OCI-LY7 (cell line): Measurements from ENCODE around the gene ATP2B3. TPM values are rescaled to one million over a fixed set of nuclear protein-coding genes. Genes with fewer than 3 reads are reported as not detected.

Experiments
- BruUV-seq: library from RNA; stranded (reverse); fragments of 400-500 nt; replicated peaks from 2 replicates; lab custom pipeline; 2021; lab: Mats Ljungman, UMichigan
- CTCF ChIA-PET: fragments of 300-600 bp; sonication (Branson Sonifier 250); formaldehyde crosslinking; loops from one replicate; lab custom pipeline; 2022; ENCODE audit warnings: antibody characterized with exemption; ENCODE audit not compliant: unreplicated experiment; lab: Charles Lee
- POLR2A ChIA-PET: fragments of 300-600 bp; sonication (Branson Sonifier 250); formaldehyde crosslinking; loops from one replicate; lab custom pipeline; 2022; ENCODE audit warnings: antibody characterized with exemption; lab: Charles Lee
- DNase-seq: peaks from one replicate; pipeline ENCODE4 v3.0.0-alpha.2; 2015; ENCODE audit warnings: low spot score
- H2AFZ ChIP-seq: fragments of 200-600 bp; sonication (generic), shearing (Covaris generic); 2 replicates; pipeline ENCODE4 v1.6.1; 2014; ENCODE audit warnings: mild to moderate bottlenecking, antibody characterized with exemption, low read length, moderate library complexity
- H3K27ac ChIP-seq: fragments of 200-600 bp; sonication (generic); 2 replicates; pipeline ENCODE4 v1.5.1; 2014; ENCODE audit warnings: mixed run types, low read depth, mild to moderate bottlenecking, moderate library complexity, low read length, inconsistent platforms; ENCODE audit not compliant: poor library complexity, severe bottlenecking
- H3K36me3 ChIP-seq: fragments of 200-600 bp; sonication (generic); 2 replicates; pipeline ENCODE4 v1.6.1; 2014; ENCODE audit warnings: mild to moderate bottlenecking, antibody characterized with exemption, low read length, moderate library complexity, mixed read lengths; ENCODE audit not compliant: insufficient read depth
- H3K4me1 ChIP-seq: fragments of 200-600 bp; sonication (generic); 2 replicates; pipeline ENCODE4 v1.5.1; 2014; ENCODE audit warnings: mild to moderate bottlenecking, low read length; ENCODE audit not compliant: insufficient read depth, poor library complexity, severe bottlenecking
- H3K4me2 ChIP-seq: fragments of 200-600 bp; sonication (generic); 2 replicates; pipeline ENCODE4 v1.6.1; 2014; ENCODE audit warnings: mild to moderate bottlenecking, low read length
- H3K4me3 ChIP-seq: fragments of 200-600 bp; sonication (generic); 2 replicates; pipeline ENCODE4 v1.5.1; 2014; ENCODE audit warnings: mild to moderate bottlenecking, low read depth, low read length; ENCODE audit not compliant: poor library complexity, severe bottlenecking
- H3K79me2 ChIP-seq: fragments of 200-600 bp; sonication (generic); 2 replicates; pipeline ENCODE4 v1.6.1; 2016; ENCODE audit warnings: low read depth, mild to moderate bottlenecking, low read length, moderate library complexity, mixed read lengths; ENCODE audit not compliant: insufficient read depth
- H3K9me2 ChIP-seq: fragments of 200-600 bp; sonication (generic); 2 replicates; pipeline ENCODE4 v1.6.1; 2016; ENCODE audit warnings: mild to moderate bottlenecking, low read length, mixed read lengths; ENCODE audit not compliant: insufficient read depth
- H3K9me3 ChIP-seq: fragments of 200-600 bp; sonication (generic); 2 replicates; pipeline ENCODE4 v1.6.1; 2014; ENCODE audit warnings: mild to moderate bottlenecking, mixed run types, low read length, mixed read lengths
- H4K20me1 ChIP-seq: fragments of 200-600 bp; sonication (generic); 2 replicates; pipeline ENCODE4 v1.6.1; 2014; ENCODE audit warnings: mild to moderate bottlenecking, antibody characterized with exemption, low read length, moderate library complexity, mixed read lengths; ENCODE audit not compliant: insufficient read depth
- CTCF ChIP-seq: fragments of 200-600 bp; sonication (generic); conservative IDR thresholded peaks from 2 replicates; pipeline ENCODE4 v1.5.1; 2014; ENCODE audit warnings: mild to moderate bottlenecking, antibody characterized with exemption, low read length, moderate library complexity, mixed read lengths
- EZH2phosphoT487 ChIP-seq: fragments of 200-600 bp; sonication (generic); IDR thresholded peaks from 2 replicates; pipeline ENCODE4 v1.6.1; 2018; ENCODE audit warnings: low read depth, borderline replicate concordance, mild to moderate bottlenecking, mixed run types, antibody characterized with exemption, low read length, moderate library complexity, mixed read lengths
- intact Hi-C: fragments of 100-400 bp; cut with micrococcal nuclease; formaldehyde crosslinking; loops from one replicate; pipeline ENCODE4 v1.10.0; 2022; ENCODE audit not compliant: unreplicated experiment
- total RNA-seq, 2 experiments: library from RNA; depleted of rRNA in 1 of 2; stranded (reverse); fragments of >200 nt in 1 of 2; shearing (Covaris generic) in 1 of 2; gene quantifications; 2 replicates each; pipeline ENCODE4 v1.2.3, GENCODE V29; 2014 to 2022

ATP2B3 gene
- total RNA-seq, 2 experiments from 2014 or later = not detected

DNA sequence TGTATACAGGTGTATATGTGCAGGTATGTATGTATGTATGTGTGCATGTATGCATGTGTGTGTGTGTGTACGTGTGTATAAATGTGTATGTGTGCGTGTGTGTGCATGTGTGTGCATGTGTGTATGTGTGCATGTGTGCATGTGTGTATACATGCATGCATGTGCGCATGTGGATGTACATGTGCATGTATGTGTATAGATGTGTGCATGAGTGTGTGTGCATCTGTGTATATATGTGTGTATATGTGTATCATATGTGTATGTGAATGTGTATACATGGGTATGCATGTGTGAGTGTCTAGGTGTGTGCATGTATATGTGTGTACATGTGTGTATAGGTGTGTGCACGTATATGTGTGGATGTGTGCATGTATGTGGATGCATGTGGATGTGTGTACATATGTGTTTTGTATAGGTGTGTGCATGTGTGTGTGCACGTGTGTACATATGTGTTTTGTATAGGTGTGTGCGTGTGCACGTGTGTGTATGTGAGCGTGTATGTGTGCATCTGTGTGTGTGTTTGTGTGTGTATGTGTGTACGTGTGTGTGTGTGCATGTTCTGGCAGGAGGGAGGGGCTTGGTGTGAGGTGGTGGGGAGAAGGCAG is 16.7 kb upstream of the ATP2B3 start:
- Histone ChIP-seq H4K20me1 (no peaks in the 10 kb centered on the region), H3K4me3 (no peak overlapping the region), H3K27ac (no peak overlapping the region), H3K36me3 (no peaks in the 10 kb centered on the region), H3K79me2 (no peaks in the 10 kb centered on the region), H2AFZ (no peak overlapping the region), H3K9me2 (no peaks in the 10 kb centered on the region), H3K4me1 (no peaks in the 10 kb centered on the region), H3K4me2 (no peak overlapping the region), H3K9me3 (no peaks in the 10 kb centered on the region)
- intact Hi-C loops = no loop called here
- no TSS peak for BruUV-seq
- TF ChIP-seq CTCF = no peak
- no peak for TF ChIP-seq EZH2phosphoT487
- POLR2A ChIA-PET = no interaction called here
- CTCF ChIA-PET = no interaction called here
- no peak for DNase-seq

- Histone ChIP-seq H3K4me2 (no peak overlapping the region), H3K36me3 (no peaks in the 10 kb centered on the region), H3K79me2 (no peaks in the 10 kb centered on the region), H4K20me1 (no peaks in the 10 kb centered on the region), H2AFZ (no peak overlapping the region), H3K27ac (no peak overlapping the region), H3K9me2 (no peaks in the 10 kb centered on the region), H3K9me3 (no peaks in the 10 kb centered on the region), H3K4me1 (no peaks in the 10 kb centered on the region), H3K4me3 (no peak overlapping the region)
- no peak for DNase-seq
- BruUV-seq = no TSS peak
- TF ChIP-seq CTCF (no peak), EZH2phosphoT487 (no peak)
- intact Hi-C loops = no loop called here
- CTCF ChIA-PET = no interaction called here
- POLR2A ChIA-PET = no interaction called here
Measured at GRCh38 chrX:153501530-153501929, 15.9 kb upstream of the ATP2B3 start.

- H4K20me1 ChIP-seq = no peaks in the 10 kb centered on the region
- H3K4me3 ChIP-seq = no peak overlapping the region
- intact Hi-C loops = no loop called here
- H2AFZ ChIP-seq = no peak overlapping the region
- H3K4me1 ChIP-seq = no peaks in the 10 kb centered on the region
- no peaks in the 10 kb centered on the region for H3K9me3 ChIP-seq
- no peak for TF ChIP-seq EZH2phosphoT487
- no peak for TF ChIP-seq CTCF
- no peaks in the 10 kb centered on the region for H3K79me2 ChIP-seq
- no peaks in the 10 kb centered on the region for H3K36me3 ChIP-seq
- ChIA-PET POLR2A (no interaction called here), CTCF (no interaction called here)
- no peak overlapping the region for H3K27ac ChIP-seq
- DNase-seq = no peak
- no TSS peak for BruUV-seq
- no peaks in the 10 kb centered on the region for H3K9me2 ChIP-seq
- H3K4me2 ChIP-seq = no peak overlapping the region
Measured at GRCh38 chrX:153502131-153502530, 15.3 kb upstream of the ATP2B3 start.
